SK-N-SH (cell line): ENCODE measurements around the gene ZFP36L1. TPM values are rescaled to one million over a fixed set of nuclear protein-coding genes. Genes with fewer than 3 reads are reported as not detected.

Source experiments
- EZH2phosphoT487 ChIP-seq: fragments of 200-600 bp; sonication (generic); IDR thresholded peaks from 2 replicates; pipeline ENCODE4 v1.6.1; 2017; ENCODE audit warnings: low read depth, mixed run types, mild to moderate bottlenecking, antibody characterized with exemption, moderate library complexity, borderline replicate concordance
- FOSL2 ChIP-seq: IDR thresholded peaks from 2 replicates; pipeline ENCODE4 v1.4.0; 2012; ENCODE audit warnings: low read depth, mild to moderate bottlenecking, moderate library complexity, borderline replicate concordance
- FOXM1 ChIP-seq: IDR thresholded peaks from 2 replicates; pipeline ENCODE4 v1.4.0; 2012; ENCODE audit warnings: low read depth, mild to moderate bottlenecking
- MEF2A ChIP-seq: IDR thresholded peaks from 2 replicates; pipeline ENCODE4 v1.4.0; 2012; ENCODE audit warnings: low read depth, borderline replicate concordance
- MXI1 ChIP-seq: IDR thresholded peaks from 2 replicates; pipeline ENCODE4 v1.6.1; 2012; ENCODE audit warnings: mild to moderate bottlenecking, low read depth, low read length, improper control_type of control experiment
- NRF1 ChIP-seq: IDR thresholded peaks from 2 replicates; pipeline ENCODE4 v1.6.1; 2012; ENCODE audit warnings: low read depth, mild to moderate bottlenecking, low read length
- RCOR1 ChIP-seq: fragments of 150-350 bp; IDR thresholded peaks from 2 replicates; pipeline ENCODE4 v1.6.1; 2017; ENCODE audit warnings: antibody characterized with exemption, low read length
- REST ChIP-seq: IDR thresholded peaks from 2 replicates; pipeline ENCODE4 v1.6.1; 2012; ENCODE audit warnings: mild to moderate bottlenecking, low read depth, low read length, moderate library complexity
- RFX5 ChIP-seq: IDR thresholded peaks from 2 replicates; pipeline ENCODE4 v1.6.1; 2012; ENCODE audit warnings: mild to moderate bottlenecking, improper control_type of control experiment, low read length
- RXRA ChIP-seq: IDR thresholded peaks from 2 replicates; pipeline ENCODE4 v1.4.0; 2012; ENCODE audit warnings: low read depth, mild to moderate bottlenecking, borderline replicate concordance
- SIN3A ChIP-seq: IDR thresholded peaks from 2 replicates; pipeline ENCODE4 v1.6.1; 2012; ENCODE audit warnings: low read depth, mild to moderate bottlenecking, low read length, moderate library complexity, borderline replicate concordance
- TCF12 ChIP-seq: IDR thresholded peaks from 2 replicates; pipeline ENCODE4 v1.4.0; 2012
- polyA plus RNA-seq, 3 experiments: library from polyadenylated mRNA; depleted of rRNA; stranded (reverse); fragments of >200 nt; gene quantifications; 2 replicates each; pipeline ENCODE4 v1.2.3, GENCODE V29; 2012
- TF ChIP-seq, protein P1 (sequence below): fragments of 150-350 bp; IDR thresholded peaks from 2 replicates; pipeline ENCODE4 v1.6.1; 2017; ENCODE audit warnings: antibody characterized with exemption, low read length, low read depth, borderline replicate concordance
- TF ChIP-seq, protein P2 (sequence below): IDR thresholded peaks from 2 replicates; pipeline ENCODE4 v1.4.0; 2012; ENCODE audit warnings: low read depth, borderline replicate concordance
- TF ChIP-seq, protein P3 (sequence below): fragments of 150-350 bp; IDR thresholded peaks from 2 replicates; pipeline ENCODE4 v1.6.1; 2016; ENCODE audit warnings: mild to moderate bottlenecking, low read depth, low read length
- TF ChIP-seq, protein P4 (sequence below): IDR thresholded peaks from 2 replicates; pipeline ENCODE4; 2012

ZFP36L1 gene
- polyA plus RNA-seq, 1 of the 3 experiments (the other 2 are of a cell fraction): 16.5 TPM

GRCh38 chr14:68779761-68780323 is 13.0 kb downstream of the ZFP36L1 start (continued):
- TF ChIP-seq, protein P1, sequence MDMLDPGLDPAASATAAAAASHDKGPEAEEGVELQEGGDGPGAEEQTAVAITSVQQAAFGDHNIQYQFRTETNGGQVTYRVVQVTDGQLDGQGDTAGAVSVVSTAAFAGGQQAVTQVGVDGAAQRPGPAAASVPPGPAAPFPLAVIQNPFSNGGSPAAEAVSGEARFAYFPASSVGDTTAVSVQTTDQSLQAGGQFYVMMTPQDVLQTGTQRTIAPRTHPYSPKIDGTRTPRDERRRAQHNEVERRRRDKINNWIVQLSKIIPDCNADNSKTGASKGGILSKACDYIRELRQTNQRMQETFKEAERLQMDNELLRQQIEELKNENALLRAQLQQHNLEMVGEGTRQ: no peak
- no peak for TF ChIP-seq RCOR1
- TF ChIP-seq MXI1: no peak
- no peak for TF ChIP-seq MEF2A
- TF ChIP-seq, protein P2, sequence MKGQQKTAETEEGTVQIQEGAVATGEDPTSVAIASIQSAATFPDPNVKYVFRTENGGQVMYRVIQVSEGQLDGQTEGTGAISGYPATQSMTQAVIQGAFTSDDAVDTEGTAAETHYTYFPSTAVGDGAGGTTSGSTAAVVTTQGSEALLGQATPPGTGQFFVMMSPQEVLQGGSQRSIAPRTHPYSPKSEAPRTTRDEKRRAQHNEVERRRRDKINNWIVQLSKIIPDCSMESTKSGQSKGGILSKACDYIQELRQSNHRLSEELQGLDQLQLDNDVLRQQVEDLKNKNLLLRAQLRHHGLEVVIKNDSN: no peak
- TF ChIP-seq, protein P3, sequence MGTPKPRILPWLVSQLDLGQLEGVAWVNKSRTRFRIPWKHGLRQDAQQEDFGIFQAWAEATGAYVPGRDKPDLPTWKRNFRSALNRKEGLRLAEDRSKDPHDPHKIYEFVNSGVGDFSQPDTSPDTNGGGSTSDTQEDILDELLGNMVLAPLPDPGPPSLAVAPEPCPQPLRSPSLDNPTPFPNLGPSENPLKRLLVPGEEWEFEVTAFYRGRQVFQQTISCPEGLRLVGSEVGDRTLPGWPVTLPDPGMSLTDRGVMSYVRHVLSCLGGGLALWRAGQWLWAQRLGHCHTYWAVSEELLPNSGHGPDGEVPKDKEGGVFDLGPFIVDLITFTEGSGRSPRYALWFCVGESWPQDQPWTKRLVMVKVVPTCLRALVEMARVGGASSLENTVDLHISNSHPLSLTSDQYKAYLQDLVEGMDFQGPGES: no peak
- 0 out of 2 replicates have a peak, but pooled peaks have one; percentile 16 for TF ChIP-seq SIN3A
- no peak for TF ChIP-seq FOXM1
- no peak for TF ChIP-seq RFX5
- TF ChIP-seq, protein P4, sequence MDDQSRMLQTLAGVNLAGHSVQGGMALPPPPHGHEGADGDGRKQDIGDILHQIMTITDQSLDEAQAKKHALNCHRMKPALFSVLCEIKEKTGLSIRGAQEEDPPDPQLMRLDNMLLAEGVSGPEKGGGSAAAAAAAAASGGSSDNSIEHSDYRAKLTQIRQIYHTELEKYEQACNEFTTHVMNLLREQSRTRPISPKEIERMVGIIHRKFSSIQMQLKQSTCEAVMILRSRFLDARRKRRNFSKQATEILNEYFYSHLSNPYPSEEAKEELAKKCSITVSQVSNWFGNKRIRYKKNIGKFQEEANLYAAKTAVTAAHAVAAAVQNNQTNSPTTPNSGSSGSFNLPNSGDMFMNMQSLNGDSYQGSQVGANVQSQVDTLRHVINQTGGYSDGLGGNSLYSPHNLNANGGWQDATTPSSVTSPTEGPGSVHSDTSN: peak; percentile 63
- no peak for TF ChIP-seq EZH2phosphoT487
- TF ChIP-seq REST: no peak
- peak; percentile 34; the same call in 1 of the 2 replicates for TF ChIP-seq FOSL2
- peak; percentile 60; the same call in 1 of the 2 replicates for TF ChIP-seq TCF12
- no peak for TF ChIP-seq NRF1
- TF ChIP-seq RXRA: no peak
